Fibroblast of skin of left biceps (primary cell): ENCODE results near the gene F5.

ENCODE experiments used
- DNase-seq, 2 experiments: peaks; one replicate each; pipeline ENCODE4 v3.0.0-alpha.2; 2013; ENCODE audit warnings: low read depth in 2 of 2

F5 gene

GRCh38 chr1:169586395-169587255 lies at the start of gene F5:
Gene F5, minus strand, starts transcription at chr1:169586481. Its CDS starts 95 bp downstream, at chr1:169586386.
- no peak for DNase-seq

GRCh38 chr1:169634877-169635276 lies 48.6 kb upstream of the F5 start:
- no peak for DNase-seq

GRCh38 chr1:169634145-169634544 lies 47.9 kb upstream of the F5 start:
- DNase-seq: no peak

GRCh38 chr1:169631249-169631648 lies 45.0 kb upstream of the F5 start:
- DNase-seq: no peak

GRCh38 chr1:169630006-169630405 lies 43.7 kb upstream of the F5 start, which contains the start of gene SELP:
Gene SELP, minus strand, starts transcription at chr1:169630124. Its CDS starts 50 bp downstream, at chr1:169630074.
- no peak for DNase-seq

- DNase-seq: no peak
These were observed 38.6 kb upstream of the F5 start for GRCh38 chr1:169624912-169625311.

GRCh38 chr1:169624122-169624521 lies 37.8 kb upstream of the F5 start:
- DNase-seq: no peak

- no peak for DNase-seq
These were observed 37.0 kb upstream of the F5 start for GRCh38 chr1:169623132-169623926.

GRCh38 chr1:169620565-169620964 lies 34.3 kb upstream of the F5 start:
- DNase-seq: no peak

GRCh38 chr1:169618367-169618766 lies 32.1 kb upstream of the F5 start:
- DNase-seq: no peak

- DNase-seq: no peak
These were observed 29.5 kb upstream of the F5 start for GRCh38 chr1:169615803-169616202.

- DNase-seq: no peak
These were observed 24.6 kb upstream of the F5 start for GRCh38 chr1:169610858-169611257.

GRCh38 chr1:169610108-169610507 lies 23.8 kb upstream of the F5 start:
- DNase-seq: no peak

GRCh38 chr1:169608226-169608625 lies 21.9 kb upstream of the F5 start:
- DNase-seq: no peak

- no peak for DNase-seq
These were observed 18.7 kb upstream of the F5 start for GRCh38 chr1:169604781-169605560.

GRCh38 chr1:169601096-169601881 lies 15.0 kb upstream of the F5 start:
- no peak for DNase-seq

GRCh38 chr1:169595764-169596711 lies 9.8 kb upstream of the F5 start:
- no peak for DNase-seq

- DNase-seq: no peak
These were observed 8.1 kb upstream of the F5 start for GRCh38 chr1:169594391-169594790.

GRCh38 chr1:169590932-169591331 lies 4.7 kb upstream of the F5 start:
- no peak for DNase-seq
